ENCODE data around the gene POLQ. TPM values are rescaled to one million over a fixed set of nuclear protein-coding genes. Genes with fewer than 3 reads are reported as not detected.
"Not testable (repeated sequence)": the region's sequence is repeated elsewhere in the genome, so short reads cannot be mapped to it uniquely, and the experiment has no call there.

The POLQ gene
- total RNA-seq, 1 donor from 2014 or later = 0.83 TPM

- DNase-seq (ENCODE audit: low spot score) = no peak
These were observed 115.0 kb downstream of the POLQ start for GRCh38 chr3:121430664-121431215.

GRCh38 chr3:121424549-121424948 is 121.2 kb downstream of the POLQ start:
- no peak for DNase-seq (ENCODE audit: low spot score)

GRCh38 chr3:121418182-121418581 is 127.6 kb downstream of the POLQ start:
- no peak for DNase-seq (ENCODE audit: low spot score)

GRCh38 chr3:121414924-121415323 is 130.9 kb downstream of the POLQ start:
- no peak for DNase-seq (ENCODE audit: low spot score)

- DNase-seq (ENCODE audit: low spot score) = no peak
These were observed 134.3 kb downstream of the POLQ start for GRCh38 chr3:121411523-121411922.

- no peak for DNase-seq (ENCODE audit: low spot score)
These were observed 140.2 kb downstream of the POLQ start for GRCh38 chr3:121405631-121406030.

- DNase-seq (ENCODE audit: low spot score) = no peak
These were observed 146.0 kb downstream of the POLQ start for GRCh38 chr3:121399820-121400219.

- DNase-seq (ENCODE audit: low spot score) = not testable (repeated sequence)
These were observed 147.7 kb downstream of the POLQ start for GRCh38 chr3:121398051-121398450.

- DNase-seq (ENCODE audit: low spot score) = not testable (repeated sequence)
These were observed 149.8 kb downstream of the POLQ start for GRCh38 chr3:121395967-121396366.

- not testable (repeated sequence) for DNase-seq (ENCODE audit: low spot score)
These were observed 157.5 kb downstream of the POLQ start for GRCh38 chr3:121388308-121388707.

Other genes starting within 250 kb of the POLQ start
- gene ARGFX, start 22.0 kb upstream of the POLQ start, total RNA-seq = not detected
- gene FBXO40, start 47.4 kb upstream of the POLQ start, total RNA-seq = 0.23 TPM
- gene HCLS1, start 114.9 kb upstream of the POLQ start, total RNA-seq = 37.4 TPM
- gene GOLGB1, start 203.8 kb upstream of the POLQ start, total RNA-seq = 92.7 TPM